ENCODE measurements around the gene FBLL1. TPM values are rescaled to one million over a fixed set of nuclear protein-coding genes. Genes with fewer than 3 reads are reported as not detected.
"Not testable (repeated sequence)": the region's sequence is repeated elsewhere in the genome, so short reads cannot be mapped to it uniquely, and the experiment has no call there.

Gene FBLL1
- polyA plus RNA-seq, 2 donors: 0.09 TPM; not detected in 1

DNA sequence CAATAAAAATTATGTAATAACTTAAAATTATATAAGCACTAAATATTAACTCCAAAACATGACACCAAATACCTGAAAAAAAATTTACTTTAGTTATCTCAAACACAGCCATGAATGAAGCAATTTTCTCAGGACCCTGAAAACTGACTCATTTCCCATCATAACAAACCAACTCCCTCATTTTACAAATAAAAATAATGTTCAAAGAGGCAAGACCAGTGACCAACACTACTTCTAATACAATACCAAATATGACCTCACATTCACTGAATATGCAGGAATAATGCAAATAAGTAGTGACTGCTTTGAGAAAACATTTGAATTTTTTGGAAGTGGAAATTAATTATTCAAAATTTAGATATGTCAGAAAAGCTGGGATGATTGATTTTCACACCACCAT lies 21.6 kb downstream of the FBLL1 start:
- H3K27ac ChIP-seq (ENCODE audit: low read depth in 2 of 2, low read length in 1 of 2): no peak overlapping the region
- H3K9me3 ChIP-seq (ENCODE audit: control insufficient read depth in 2 of 2, insufficient read depth in 1 of 2, low read depth in 1 of 2, low read length in 1 of 2): no peaks in the 10 kb centered on the region
- H3K27me3 ChIP-seq (ENCODE audit: control insufficient read depth in 1 of 2, insufficient read depth in 2 of 2, low read length in 2 of 2): no peaks in the 10 kb centered on the region
- H3K36me3 ChIP-seq (ENCODE audit: control insufficient read depth in 2 of 2, insufficient read depth in 2 of 2, low read length in 1 of 2): peaks cover 4 to 5% of the 10 kb centered on the region in 2 donors
- no peak overlapping the region for H3K4me3 ChIP-seq (ENCODE audit: low read depth in 1 of 2, low read length in 2 of 2)
- no peaks in the 10 kb centered on the region for H3K4me1 ChIP-seq (ENCODE audit: control insufficient read depth in 2 of 2, insufficient read depth in 2 of 2, low read length in 1 of 2)

DNA sequence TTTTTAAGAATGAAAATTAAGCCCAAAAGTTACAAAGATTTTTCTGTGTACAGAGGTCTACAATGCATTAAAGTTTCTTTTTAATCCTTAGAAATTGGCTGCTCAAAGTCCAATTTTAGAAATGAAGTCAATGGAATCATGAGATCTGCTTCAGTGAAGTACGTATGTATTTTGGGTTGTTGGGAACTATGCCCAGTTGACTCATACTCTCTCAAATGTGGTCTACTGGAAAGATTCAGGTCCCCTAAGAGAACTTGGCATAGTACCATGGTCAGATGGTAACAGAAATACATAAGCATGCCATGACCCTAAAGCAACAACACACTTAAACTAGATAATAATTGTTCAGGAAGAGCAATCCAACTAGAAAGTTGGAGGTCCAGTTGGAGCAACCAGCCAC lies 23.0 kb downstream of the FBLL1 start:
- Histone ChIP-seq H3K4me1 (ENCODE audit: control insufficient read depth in 2 of 2, insufficient read depth in 2 of 2, low read length in 1 of 2) (no peaks in the 10 kb centered on the region), H3K27me3 (ENCODE audit: control insufficient read depth in 1 of 2, insufficient read depth in 2 of 2, low read length in 2 of 2) (no peaks in the 10 kb centered on the region), H3K4me3 (ENCODE audit: low read depth in 1 of 2, low read length in 2 of 2) (no peak overlapping the region), H3K36me3 (ENCODE audit: control insufficient read depth in 2 of 2, insufficient read depth in 2 of 2, low read length in 1 of 2) (peaks cover 4 to 5% of the 10 kb centered on the region in 2 donors), H3K9me3 (ENCODE audit: control insufficient read depth in 2 of 2, insufficient read depth in 1 of 2, low read depth in 1 of 2, low read length in 1 of 2) (no peaks in the 10 kb centered on the region), H3K27ac (ENCODE audit: low read depth in 2 of 2, low read length in 1 of 2) (no peak overlapping the region)
- 28 to 38% methylated on average over 1 of the region's 1 CpG for WGBS, 2 donors

DNA sequence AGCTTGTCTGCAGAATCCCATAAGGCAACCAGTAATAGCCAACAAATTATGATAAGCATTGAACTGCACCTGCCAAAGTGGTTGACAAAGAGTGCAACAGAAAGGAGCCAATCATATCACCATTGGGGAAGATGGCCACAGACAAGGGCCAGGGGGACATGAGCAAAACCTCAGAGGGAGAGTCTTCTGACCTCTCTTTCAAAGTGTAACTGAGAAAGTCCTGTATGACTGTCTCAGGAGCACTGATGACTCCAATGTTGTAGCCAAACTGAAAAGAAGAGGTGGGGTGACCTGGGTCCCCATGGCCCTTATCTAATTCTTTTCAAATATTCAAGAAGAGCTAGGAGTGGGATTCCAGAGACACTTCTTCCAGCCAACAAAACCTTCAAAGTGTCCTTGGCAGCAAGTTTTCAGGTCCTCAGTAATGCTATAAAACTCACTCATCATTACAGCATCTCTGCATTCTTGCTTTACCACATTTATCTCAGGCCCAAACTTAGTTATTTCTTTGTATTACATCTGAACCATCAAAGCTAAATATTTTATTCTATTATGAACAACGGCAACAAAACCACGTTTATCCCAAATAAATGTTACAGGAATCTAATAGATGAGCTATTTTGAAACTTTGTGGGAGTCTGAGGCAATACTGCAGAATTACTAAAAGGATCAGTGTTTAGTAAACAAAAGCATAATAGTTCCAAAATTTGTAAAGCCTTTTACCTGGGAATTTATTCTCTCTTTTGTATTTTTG lies 24.4 kb downstream of the FBLL1 start:
- H3K4me3 ChIP-seq (ENCODE audit: low read depth in 1 of 2, low read length in 2 of 2): no peak overlapping the region
- H3K9me3 ChIP-seq (ENCODE audit: control insufficient read depth in 2 of 2, insufficient read depth in 1 of 2, low read depth in 1 of 2, low read length in 1 of 2): no peaks in the 10 kb centered on the region
- no peaks in the 10 kb centered on the region for H3K4me1 ChIP-seq (ENCODE audit: control insufficient read depth in 2 of 2, insufficient read depth in 2 of 2, low read length in 1 of 2)
- WGBS, 2 donors: 86 to 87% methylated on average over 2 of the region's 2 CpGs
- H3K27me3 ChIP-seq (ENCODE audit: control insufficient read depth in 1 of 2, insufficient read depth in 2 of 2, low read length in 2 of 2): no peaks in the 10 kb centered on the region
- peaks cover 4 to 9% of the 10 kb centered on the region in 2 donors for H3K36me3 ChIP-seq (ENCODE audit: control insufficient read depth in 2 of 2, insufficient read depth in 2 of 2, low read length in 1 of 2)
- H3K27ac ChIP-seq (ENCODE audit: low read depth in 2 of 2, low read length in 1 of 2): no peak overlapping the region

DNA sequence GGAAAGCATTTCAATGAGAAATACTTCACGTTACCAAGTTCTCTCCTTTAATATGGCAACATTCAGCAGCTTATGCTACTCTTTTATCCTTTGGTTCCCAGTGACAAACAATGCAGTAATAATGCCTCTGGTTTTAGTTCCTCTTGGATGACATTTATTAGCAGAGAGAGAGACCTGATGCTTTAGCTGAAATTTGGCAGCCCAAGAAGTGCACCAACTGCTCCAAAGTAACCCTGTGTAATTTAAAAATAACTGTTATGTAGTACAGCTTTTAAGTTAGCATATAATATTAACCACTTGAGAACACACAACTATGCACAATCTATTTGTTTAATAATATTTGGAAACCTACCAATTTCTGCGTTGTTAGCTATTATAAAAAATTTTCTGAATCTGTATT lies 28.3 kb downstream of the FBLL1 start:
- Histone ChIP-seq H3K36me3 (ENCODE audit: control insufficient read depth in 2 of 2, insufficient read depth in 2 of 2, low read length in 1 of 2) (peaks cover 8 to 9% of the 10 kb centered on the region in 2 donors), H3K4me3 (ENCODE audit: low read depth in 1 of 2, low read length in 2 of 2) (no peak overlapping the region), H3K27ac (ENCODE audit: low read depth in 2 of 2, low read length in 1 of 2) (no peak overlapping the region), H3K4me1 (ENCODE audit: control insufficient read depth in 2 of 2, insufficient read depth in 2 of 2, low read length in 1 of 2) (no peaks in the 10 kb centered on the region), H3K9me3 (ENCODE audit: control insufficient read depth in 2 of 2, insufficient read depth in 1 of 2, low read depth in 1 of 2, low read length in 1 of 2) (no peaks in the 10 kb centered on the region), H3K27me3 (ENCODE audit: control insufficient read depth in 1 of 2, insufficient read depth in 2 of 2, low read length in 2 of 2) (no peaks in the 10 kb centered on the region)
- 95 to 99% methylated on average over 2 of the region's 2 CpGs for WGBS, 2 donors

DNA sequence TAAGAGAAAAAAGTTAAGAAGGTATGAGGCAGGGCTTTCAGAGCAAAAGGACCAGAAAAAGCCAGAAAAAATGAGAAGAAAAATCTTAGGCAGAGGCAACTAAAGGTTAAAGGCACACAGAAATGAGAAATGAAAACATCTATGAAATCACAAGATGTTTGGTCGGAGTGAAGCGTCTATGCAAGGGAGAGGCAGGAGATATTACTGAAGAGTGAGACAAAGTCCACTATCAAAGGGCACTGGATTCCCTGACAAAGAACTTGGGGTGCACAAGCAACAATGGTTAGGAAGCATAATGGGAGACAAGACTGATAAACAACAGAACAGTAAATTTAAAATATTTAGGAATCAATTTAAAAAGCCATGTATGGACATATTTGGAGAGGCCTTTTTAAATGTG lies 33.2 kb downstream of the FBLL1 start:
- no peak overlapping the region for H3K4me3 ChIP-seq (ENCODE audit: low read depth in 1 of 2, low read length in 2 of 2)
- 58 to 81% methylated on average over 2 of the region's 2 CpGs for WGBS, 2 donors
- no peaks in the 10 kb centered on the region for H3K27me3 ChIP-seq (ENCODE audit: control insufficient read depth in 1 of 2, insufficient read depth in 2 of 2, low read length in 2 of 2)
- no peak overlapping the region for H3K27ac ChIP-seq (ENCODE audit: low read depth in 2 of 2, low read length in 1 of 2)
- peaks cover 4% of the 10 kb centered on the region in 2 donors for H3K36me3 ChIP-seq (ENCODE audit: control insufficient read depth in 2 of 2, insufficient read depth in 2 of 2, low read length in 1 of 2)
- no peaks in the 10 kb centered on the region for H3K4me1 ChIP-seq (ENCODE audit: control insufficient read depth in 2 of 2, insufficient read depth in 2 of 2, low read length in 1 of 2)
- H3K9me3 ChIP-seq (ENCODE audit: control insufficient read depth in 2 of 2, insufficient read depth in 1 of 2, low read depth in 1 of 2, low read length in 1 of 2): no peaks in the 10 kb centered on the region

DNA sequence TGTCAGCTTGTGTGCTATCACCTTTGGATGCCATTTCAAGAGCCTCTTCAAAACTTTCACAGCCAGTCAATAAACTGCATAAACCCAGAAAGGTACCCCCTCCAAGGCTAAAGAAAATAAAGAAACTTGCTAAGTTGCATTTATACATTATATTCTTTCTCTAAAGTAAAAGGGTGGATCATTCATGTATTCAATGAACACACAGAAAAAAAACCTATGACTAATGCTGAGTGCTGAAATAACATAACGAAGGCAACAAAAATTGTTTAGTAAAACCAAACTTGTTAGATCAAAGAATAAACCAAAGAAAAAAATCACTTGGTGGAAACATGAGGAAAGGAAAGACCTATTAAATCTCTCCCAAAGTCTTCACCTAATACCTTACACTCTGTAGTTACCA lies 34.9 kb downstream of the FBLL1 start:
- no peaks in the 10 kb centered on the region for H3K27me3 ChIP-seq (ENCODE audit: control insufficient read depth in 1 of 2, insufficient read depth in 2 of 2, low read length in 2 of 2)
- H3K9me3 ChIP-seq (ENCODE audit: control insufficient read depth in 2 of 2, insufficient read depth in 1 of 2, low read depth in 1 of 2, low read length in 1 of 2): no peaks in the 10 kb centered on the region
- H3K36me3 ChIP-seq (ENCODE audit: control insufficient read depth in 2 of 2, insufficient read depth in 2 of 2, low read length in 1 of 2): peaks cover 0 to 4% of the 10 kb centered on the region in 2 donors
- 77 to 78% methylated on average over 1 of the region's 1 CpG for WGBS, 2 donors
- no peaks in the 10 kb centered on the region for H3K4me1 ChIP-seq (ENCODE audit: control insufficient read depth in 2 of 2, insufficient read depth in 2 of 2, low read length in 1 of 2)
- no peak overlapping the region for H3K27ac ChIP-seq (ENCODE audit: low read depth in 2 of 2, low read length in 1 of 2)
- no peak overlapping the region for H3K4me3 ChIP-seq (ENCODE audit: low read depth in 1 of 2, low read length in 2 of 2)

DNA sequence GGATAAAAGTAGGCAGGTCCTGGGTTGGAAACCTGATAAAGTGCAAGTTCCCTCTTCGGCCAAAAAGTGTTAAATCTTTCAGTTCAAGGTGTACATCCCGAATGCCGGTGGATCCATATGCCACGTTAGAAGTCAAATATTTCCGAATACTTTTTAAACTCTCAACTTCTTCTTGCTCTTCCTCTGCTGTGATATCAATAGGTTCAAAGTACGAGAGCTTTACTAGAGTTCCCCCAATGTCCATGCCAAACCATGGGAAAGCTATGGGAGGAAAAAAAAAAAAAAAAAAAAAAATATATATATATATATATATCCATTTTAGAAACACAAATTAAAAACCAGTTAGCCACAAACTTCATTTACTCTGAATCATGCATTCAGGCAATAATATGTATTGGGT lies 39.6 kb downstream of the FBLL1 start:
- H3K9me3 ChIP-seq (ENCODE audit: control insufficient read depth in 2 of 2, insufficient read depth in 1 of 2, low read depth in 1 of 2, low read length in 1 of 2): no peaks in the 10 kb centered on the region
- H3K27me3 ChIP-seq (ENCODE audit: control insufficient read depth in 1 of 2, insufficient read depth in 2 of 2, low read length in 2 of 2): no peaks in the 10 kb centered on the region
- WGBS, 2 donors: 97 to 98% methylated on average over 6 of the region's 6 CpGs
- no peak overlapping the region for H3K27ac ChIP-seq (ENCODE audit: low read depth in 2 of 2, low read length in 1 of 2)
- H3K36me3 ChIP-seq (ENCODE audit: control insufficient read depth in 2 of 2, insufficient read depth in 2 of 2, low read length in 1 of 2): no peaks in the 10 kb centered on the region
- no peaks in the 10 kb centered on the region for H3K4me1 ChIP-seq (ENCODE audit: control insufficient read depth in 2 of 2, insufficient read depth in 2 of 2, low read length in 1 of 2)
- H3K4me3 ChIP-seq (ENCODE audit: low read depth in 1 of 2, low read length in 2 of 2): no peak overlapping the region

DNA sequence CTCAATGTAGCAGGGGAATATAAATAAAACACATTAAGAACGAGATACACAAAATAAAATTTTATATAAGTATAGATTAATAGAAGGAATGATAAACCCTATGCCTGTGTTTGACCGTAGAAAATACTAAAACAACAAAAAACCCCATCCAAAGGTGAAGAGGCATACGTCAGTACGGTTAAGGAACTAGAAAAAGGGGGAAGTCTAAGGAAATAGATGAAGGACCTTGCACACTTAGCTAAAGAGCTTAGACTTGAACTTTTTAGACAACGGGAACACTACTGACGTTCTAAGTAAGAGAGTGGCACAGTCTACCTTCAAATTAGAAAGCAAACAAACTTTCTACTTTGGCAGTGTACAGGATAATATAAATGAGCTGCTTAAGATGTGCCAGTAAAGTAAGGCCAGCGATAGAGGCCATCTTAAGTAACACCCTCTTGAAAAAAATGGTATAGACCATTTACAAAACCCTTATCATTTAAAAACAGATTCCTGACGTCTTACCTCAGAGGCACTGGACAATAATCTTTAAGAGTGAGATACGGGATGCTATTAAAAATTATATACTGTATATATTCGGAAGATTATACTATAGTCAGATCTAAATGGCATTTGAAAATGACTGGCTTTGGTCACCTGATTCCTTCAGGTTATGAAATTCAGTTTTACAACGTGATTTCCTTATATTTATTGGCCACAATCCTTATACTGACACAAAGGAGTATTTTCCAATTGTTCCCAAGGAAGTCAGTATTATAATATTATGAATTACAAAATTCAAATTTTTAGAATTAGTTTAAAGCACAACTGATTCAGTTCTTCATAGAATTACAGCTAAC lies 41.6 kb downstream of the FBLL1 start:
- H3K27ac ChIP-seq (ENCODE audit: low read depth in 2 of 2, low read length in 1 of 2): no peak overlapping the region
- H3K27me3 ChIP-seq (ENCODE audit: control insufficient read depth in 1 of 2, insufficient read depth in 2 of 2, low read length in 2 of 2): no peaks in the 10 kb centered on the region
- WGBS, 2 donors: 88 to 89% methylated on average over 11 of the region's 11 CpGs
- H3K9me3 ChIP-seq (ENCODE audit: control insufficient read depth in 2 of 2, insufficient read depth in 1 of 2, low read depth in 1 of 2, low read length in 1 of 2): no peaks in the 10 kb centered on the region
- no peaks in the 10 kb centered on the region for H3K36me3 ChIP-seq (ENCODE audit: control insufficient read depth in 2 of 2, insufficient read depth in 2 of 2, low read length in 1 of 2)
- H3K4me1 ChIP-seq (ENCODE audit: control insufficient read depth in 2 of 2, insufficient read depth in 2 of 2, low read length in 1 of 2): peaks cover 0 to 2% of the 10 kb centered on the region in 2 donors
- H3K4me3 ChIP-seq (ENCODE audit: low read depth in 1 of 2, low read length in 2 of 2): no peak overlapping the region

DNA sequence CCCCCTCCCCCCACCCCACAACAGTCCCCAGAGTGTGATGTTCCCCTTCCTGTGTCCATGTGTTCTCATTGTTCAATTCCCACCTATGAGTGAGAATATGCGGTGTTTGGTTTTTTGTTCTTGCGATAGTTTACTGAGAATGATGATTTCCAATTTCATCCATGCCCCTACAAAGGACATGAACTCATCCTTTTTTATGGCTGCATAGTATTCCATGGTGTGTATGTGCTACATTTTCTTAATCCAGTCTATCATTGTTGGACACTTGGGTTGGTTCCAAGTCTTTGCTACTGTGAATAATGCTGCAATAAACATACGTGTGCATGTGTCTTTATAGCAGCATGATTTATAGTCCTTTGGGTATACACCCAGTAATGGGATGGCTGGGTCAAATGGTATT lies 44.6 kb downstream of the FBLL1 start:
- WGBS, 2 donors: 68 to 73% methylated on average over 1 of the region's 3 CpGs
- H3K4me1 ChIP-seq (ENCODE audit: control insufficient read depth in 2 of 2, insufficient read depth in 2 of 2, low read length in 1 of 2); H3K36me3 ChIP-seq (ENCODE audit: control insufficient read depth in 2 of 2, insufficient read depth in 2 of 2, low read length in 1 of 2); H3K4me3 ChIP-seq (ENCODE audit: low read depth in 1 of 2, low read length in 2 of 2); H3K27ac ChIP-seq (ENCODE audit: low read depth in 2 of 2, low read length in 1 of 2); H3K27me3 ChIP-seq (ENCODE audit: control insufficient read depth in 1 of 2, insufficient read depth in 2 of 2, low read length in 2 of 2); H3K9me3 ChIP-seq (ENCODE audit: control insufficient read depth in 2 of 2, insufficient read depth in 1 of 2, low read depth in 1 of 2, low read length in 1 of 2): not testable (repeated sequence)

DNA sequence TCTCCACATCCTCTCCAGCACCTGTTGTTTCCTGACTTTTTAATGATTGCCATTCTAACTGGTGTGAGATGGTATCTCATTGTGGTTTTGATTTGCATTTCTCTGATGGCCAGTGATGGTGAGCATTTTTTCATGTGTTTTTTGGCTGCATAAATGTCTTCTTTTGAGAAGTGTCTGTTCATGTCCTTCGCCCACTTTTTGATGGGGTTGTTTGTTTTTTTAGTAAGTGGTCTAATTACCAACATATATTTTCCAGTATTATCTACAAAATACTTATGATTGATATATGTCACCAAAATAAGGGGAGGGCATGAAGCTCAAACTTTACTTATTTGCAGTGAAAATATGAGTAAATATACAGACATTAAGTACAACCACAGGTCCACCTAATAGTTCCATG lies 45.1 kb downstream of the FBLL1 start:
- not testable (repeated sequence) for H3K27me3 ChIP-seq (ENCODE audit: control insufficient read depth in 1 of 2, insufficient read depth in 2 of 2, low read length in 2 of 2); H3K9me3 ChIP-seq (ENCODE audit: control insufficient read depth in 2 of 2, insufficient read depth in 1 of 2, low read depth in 1 of 2, low read length in 1 of 2); H3K4me1 ChIP-seq (ENCODE audit: control insufficient read depth in 2 of 2, insufficient read depth in 2 of 2, low read length in 1 of 2); H3K27ac ChIP-seq (ENCODE audit: low read depth in 2 of 2, low read length in 1 of 2); H3K4me3 ChIP-seq (ENCODE audit: low read depth in 1 of 2, low read length in 2 of 2); H3K36me3 ChIP-seq (ENCODE audit: control insufficient read depth in 2 of 2, insufficient read depth in 2 of 2, low read length in 1 of 2)
- WGBS, 2 donors: 95 to 96% methylated on average over 1 of the region's 1 CpG

Measured in esophagus (tissue), 2 donors.